SU-DHL-6 (cell line): ENCODE data around the gene PSMB1.

Source experiments
- H2AFZ ChIP-seq: fragments of 200-600 bp; sonication (generic); 2 replicates; pipeline ENCODE4 v1.6.1; 2014; ENCODE audit warnings: low read depth, mild to moderate bottlenecking, moderate library complexity, mixed read lengths, antibody characterized with exemption, low read length; ENCODE audit not compliant: severe bottlenecking
- H3F3A ChIP-seq: fragments of 200-600 bp; shearing (Covaris generic); 2 replicates; pipeline ENCODE4 v1.6.0; 2016; ENCODE audit warnings: antibody characterized with exemption, mild to moderate bottlenecking; ENCODE audit not compliant: insufficient read depth
- H3K27ac ChIP-seq: fragments of 200-600 bp; sonication (generic); 2 replicates; pipeline ENCODE4 v1.5.1; 2016; ENCODE audit warnings: low read depth, mild to moderate bottlenecking, low read length, moderate library complexity, mixed read lengths
- H3K27me3 ChIP-seq: fragments of 200-600 bp; sonication (generic), shearing (Covaris generic); 2 replicates; pipeline ENCODE4 v1.6.0; 2014; ENCODE audit warnings: mild to moderate bottlenecking, low read length
- H3K36me3 ChIP-seq: fragments of 200-600 bp; sonication (generic); 2 replicates; pipeline ENCODE4 v1.6.1; 2014; ENCODE audit warnings: mild to moderate bottlenecking, low read length, mixed read lengths
- H3K4me2 ChIP-seq: fragments of 300-600, 200-600 bp; shearing (Covaris generic), sonication (generic); 2 replicates; pipeline ENCODE4 v1.6.0; 2014; ENCODE audit warnings: low read length, low read depth, mild to moderate bottlenecking; ENCODE audit not compliant: poor library complexity, severe bottlenecking
- H3K4me3 ChIP-seq: fragments of 200-600 bp; sonication (generic); 2 replicates; pipeline ENCODE4 v1.5.1; 2014; ENCODE audit warnings: antibody characterized with exemption, low read length, mild to moderate bottlenecking, mixed read lengths; ENCODE audit not compliant: insufficient read depth, poor library complexity, severe bottlenecking
- H3K79me2 ChIP-seq: fragments of 200-600 bp; sonication (generic); 2 replicates; pipeline ENCODE4 v1.6.1; 2014; ENCODE audit warnings: mild to moderate bottlenecking, low read length, moderate library complexity; ENCODE audit not compliant: insufficient read depth
- H3K9ac ChIP-seq: fragments of 200-600 bp; sonication (generic); 2 replicates; pipeline ENCODE4 v1.7.0; 2014; ENCODE audit warnings: mild to moderate bottlenecking, low read length
- H3K9me2 ChIP-seq: fragments of 200-600 bp; sonication (generic); replicated peaks from 2 replicates; pipeline ENCODE4 v1.6.1; 2014; ENCODE audit warnings: low read length; ENCODE audit not compliant: insufficient read depth
- H3K9me3 ChIP-seq: fragments of 200-600 bp; sonication (generic); 2 replicates; pipeline ENCODE4 v1.6.1; 2014; ENCODE audit warnings: low read length, mixed read lengths; ENCODE audit not compliant: insufficient read depth
- H4K20me1 ChIP-seq: fragments of 200-600 bp; sonication (generic); 2 replicates; pipeline ENCODE4 v1.6.1; 2014; ENCODE audit warnings: low read depth, mild to moderate bottlenecking, antibody characterized with exemption, low read length, moderate library complexity, mixed read lengths
- EZH2phosphoT487 ChIP-seq: fragments of 200-600 bp; sonication (generic), shearing (Covaris generic); conservative IDR thresholded peaks from 2 replicates; pipeline ENCODE4 v1.6.1; 2018; ENCODE audit warnings: mild to moderate bottlenecking, antibody characterized with exemption, low read length, moderate library complexity, mixed read lengths
- TF ChIP-seq, protein P1 (sequence below): fragments of 200-600 bp; sonication (generic); IDR thresholded peaks from one replicate; pipeline ENCODE4 v1.5.1; 2017; ENCODE audit warnings: antibody characterized with exemption, mild to moderate bottlenecking, low read length, moderate library complexity; ENCODE audit not compliant: insufficient read depth, poor library complexity, severe bottlenecking

PSMB1 gene

DNA sequence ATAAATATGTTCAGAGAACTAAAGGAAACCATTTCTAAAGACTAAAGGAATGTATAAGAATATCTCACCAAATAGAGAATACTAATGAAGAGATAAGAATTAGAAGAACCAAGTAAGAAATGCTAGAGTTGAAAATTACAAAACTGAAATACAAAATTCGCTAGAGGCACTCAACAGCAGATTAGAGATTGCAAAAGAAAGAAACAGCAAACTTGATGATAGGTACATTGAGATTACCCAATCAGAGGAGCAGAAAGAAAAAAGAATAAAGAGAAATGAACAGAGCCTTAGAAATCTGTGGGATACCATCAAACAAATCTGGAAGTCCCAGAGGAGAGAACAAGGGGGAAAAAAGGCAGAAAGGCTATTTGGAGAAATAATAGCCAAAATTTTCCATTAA, 37.6 kb upstream of the PSMB1 start:
- Histone ChIP-seq H2AFZ (no peak overlapping the region), H3K9me2 (no peaks in the 10 kb centered on the region), H4K20me1 (no peaks in the 10 kb centered on the region), H3K79me2 (no peaks in the 10 kb centered on the region), H3K36me3 (peaks cover 7% of the 10 kb centered on the region; the same call in 1 of the 2 replicates), H3K4me3 (no peak overlapping the region), H3K27me3 (no peaks in the 10 kb centered on the region), H3K9ac (no peak overlapping the region), H3K27ac (no peak overlapping the region), H3K4me2 (no peak overlapping the region), H3K9me3 (peaks cover 14% of the 10 kb centered on the region; the same call in 1 of the 2 replicates), H3F3A (no peaks in the 10 kb centered on the region)
- no peak for TF ChIP-seq EZH2phosphoT487
- TF ChIP-seq, protein P1, sequence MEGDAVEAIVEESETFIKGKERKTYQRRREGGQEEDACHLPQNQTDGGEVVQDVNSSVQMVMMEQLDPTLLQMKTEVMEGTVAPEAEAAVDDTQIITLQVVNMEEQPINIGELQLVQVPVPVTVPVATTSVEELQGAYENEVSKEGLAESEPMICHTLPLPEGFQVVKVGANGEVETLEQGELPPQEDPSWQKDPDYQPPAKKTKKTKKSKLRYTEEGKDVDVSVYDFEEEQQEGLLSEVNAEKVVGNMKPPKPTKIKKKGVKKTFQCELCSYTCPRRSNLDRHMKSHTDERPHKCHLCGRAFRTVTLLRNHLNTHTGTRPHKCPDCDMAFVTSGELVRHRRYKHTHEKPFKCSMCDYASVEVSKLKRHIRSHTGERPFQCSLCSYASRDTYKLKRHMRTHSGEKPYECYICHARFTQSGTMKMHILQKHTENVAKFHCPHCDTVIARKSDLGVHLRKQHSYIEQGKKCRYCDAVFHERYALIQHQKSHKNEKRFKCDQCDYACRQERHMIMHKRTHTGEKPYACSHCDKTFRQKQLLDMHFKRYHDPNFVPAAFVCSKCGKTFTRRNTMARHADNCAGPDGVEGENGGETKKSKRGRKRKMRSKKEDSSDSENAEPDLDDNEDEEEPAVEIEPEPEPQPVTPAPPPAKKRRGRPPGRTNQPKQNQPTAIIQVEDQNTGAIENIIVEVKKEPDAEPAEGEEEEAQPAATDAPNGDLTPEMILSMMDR, result no peak

DNA sequence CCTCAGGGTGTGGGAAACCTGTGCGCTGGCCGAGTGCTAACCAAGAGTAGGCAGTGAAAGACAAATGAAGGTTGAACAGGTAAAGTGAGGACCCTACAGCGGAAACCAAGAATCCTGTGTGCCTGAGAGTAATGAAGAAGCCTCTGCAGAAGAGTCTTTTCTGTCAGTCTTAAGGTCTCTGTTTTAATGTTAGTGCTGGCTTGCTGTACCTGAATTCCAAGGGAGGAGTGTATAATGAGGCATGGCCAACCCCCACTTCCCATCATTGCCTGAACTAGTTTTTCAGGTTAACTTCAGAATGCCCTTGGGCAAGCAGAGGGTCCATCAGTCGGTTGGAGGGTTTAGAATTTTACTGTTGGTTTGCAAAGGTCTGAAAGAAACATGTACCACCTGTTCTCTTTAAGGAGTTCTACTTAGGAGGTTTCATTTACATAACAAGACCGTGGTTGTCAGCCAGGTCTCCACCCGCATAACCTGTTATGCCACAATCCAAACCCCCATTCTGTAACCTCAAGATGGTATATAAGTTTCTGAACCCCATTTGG, 31.9 kb upstream of the PSMB1 start:
- H3K79me2 ChIP-seq, result peaks cover 18% of the 10 kb centered on the region
- H3K4me2 ChIP-seq, result peak overlapping the region; percentile 69
- no peaks in the 10 kb centered on the region for H4K20me1 ChIP-seq
- H3K4me3 ChIP-seq, result peak overlapping the region; percentile 98
- no peaks in the 10 kb centered on the region for H3K9me3 ChIP-seq
- TF ChIP-seq EZH2phosphoT487, result no peak
- TF ChIP-seq, protein P1, result no peak
- peak overlapping the region; percentile 82 for H3K9ac ChIP-seq
- peak overlapping the region; percentile 51 for H3K27ac ChIP-seq
- H3K27me3 ChIP-seq, result no peaks in the 10 kb centered on the region
- H3K36me3 ChIP-seq, result peaks cover 6% of the 10 kb centered on the region; the same call in 1 of the 2 replicates
- H2AFZ ChIP-seq, result peak overlapping the region; percentile 94
- H3K9me2 ChIP-seq, result no peaks in the 10 kb centered on the region
- peaks cover 7% of the 10 kb centered on the region; the same call in 1 of the 2 replicates for H3F3A ChIP-seq

DNA sequence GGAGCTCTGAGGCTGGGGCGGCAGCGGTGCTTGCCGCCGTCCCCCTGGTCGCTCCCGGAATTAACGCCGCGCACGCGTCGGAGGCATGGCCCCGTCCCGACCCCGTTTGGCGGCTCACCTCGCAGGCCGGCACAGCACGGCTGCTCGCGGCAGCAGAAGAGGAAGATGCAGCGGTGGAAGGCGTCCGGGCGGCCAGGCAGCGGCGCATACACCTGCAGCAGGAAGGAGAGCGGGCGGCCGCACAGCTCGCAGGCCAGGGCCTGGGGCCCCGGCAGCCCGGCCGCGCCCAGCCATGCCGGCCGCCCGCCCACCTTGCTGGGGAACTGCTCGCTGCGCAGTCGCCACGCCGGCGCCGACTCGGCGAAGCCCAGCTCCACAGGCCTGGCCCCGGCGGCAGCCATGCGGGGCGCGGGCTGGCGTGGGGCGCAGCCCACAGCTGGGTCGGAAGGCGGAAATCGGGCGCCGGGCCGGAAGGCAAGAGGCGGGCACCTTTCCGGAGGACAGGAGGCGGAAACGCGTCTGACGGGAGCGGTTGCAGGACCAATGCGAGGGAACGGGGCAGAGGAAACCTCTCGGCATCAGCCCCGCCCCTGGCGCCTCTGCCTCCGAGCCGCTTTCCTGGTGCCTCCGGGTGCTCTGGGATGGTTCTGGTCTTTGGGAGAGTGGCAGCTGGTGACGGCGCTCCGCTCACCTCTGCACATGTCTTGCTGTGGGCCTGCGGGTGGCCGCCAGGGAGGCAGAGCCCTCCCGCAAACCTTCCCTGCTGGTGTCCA, 31.3 kb upstream of the PSMB1 start, which contains the start of gene PDCD2:
TSS of gene PDCD2 (minus strand) at position 457 of the 773 bp plus-strand sequence. CDS start at position 401, 56 bp downstream.
- Histone ChIP-seq H2AFZ (peak within 1 kb of the TSS; percentile 94), H3K27me3 (no peaks in the 10 kb centered on the region), H3K9ac (peak within 1 kb of the TSS; percentile 82), H3K9me2 (no peaks in the 10 kb centered on the region), H4K20me1 (no peaks in the 10 kb centered on the region), H3K79me2 (peaks cover 18% of the 10 kb centered on the region), H3K4me2 (peak within 1 kb of the TSS; percentile 83), H3K36me3 (peaks cover 11% of the 10 kb centered on the region; the same call in 1 of the 2 replicates), H3K27ac (peak within 1 kb of the TSS; percentile 73), H3K4me3 (peak within 1 kb of the TSS; percentile 98), H3F3A (peaks cover 7% of the 10 kb centered on the region; the same call in 1 of the 2 replicates), H3K9me3 (no peaks in the 10 kb centered on the region)
- no peak for TF ChIP-seq EZH2phosphoT487
- TF ChIP-seq, protein P1, result no peak
